WI38 (cell line): Measurements from ENCODE around the gene CPE.

Source experiments
- H3K4me3 ChIP-seq: 2 replicates; pipeline ENCODE4 v1.5.1; 2011; ENCODE audit warnings: low read depth, mild to moderate bottlenecking, control low read depth, low read length
- TF ChIP-seq, protein P1 (sequence below): IDR thresholded peaks from 2 replicates; pipeline ENCODE4 v1.5.1; 2012; ENCODE audit warnings: low read depth, mild to moderate bottlenecking, control low read depth, low read length

The CPE gene

DNA sequence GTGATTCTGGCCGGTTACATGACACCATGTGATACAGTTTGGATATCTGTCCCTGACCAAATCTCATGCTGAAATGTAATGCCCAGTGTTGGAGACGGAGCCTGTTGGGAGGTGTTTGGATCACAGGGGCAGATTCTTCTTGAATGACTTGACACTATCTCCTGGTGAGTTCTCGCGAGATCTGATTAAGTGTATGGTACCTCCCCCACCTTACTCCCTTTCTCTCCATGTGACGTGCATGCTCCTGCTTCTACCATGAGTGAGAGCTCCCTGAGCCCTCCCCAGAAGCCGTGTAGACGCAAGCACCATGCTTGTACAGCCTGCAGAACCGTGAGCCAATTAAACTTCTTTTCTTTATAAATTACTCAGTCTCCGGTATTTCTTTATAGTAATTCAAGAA lies 23.6 kb downstream of the CPE start:
- TF ChIP-seq, protein P1, sequence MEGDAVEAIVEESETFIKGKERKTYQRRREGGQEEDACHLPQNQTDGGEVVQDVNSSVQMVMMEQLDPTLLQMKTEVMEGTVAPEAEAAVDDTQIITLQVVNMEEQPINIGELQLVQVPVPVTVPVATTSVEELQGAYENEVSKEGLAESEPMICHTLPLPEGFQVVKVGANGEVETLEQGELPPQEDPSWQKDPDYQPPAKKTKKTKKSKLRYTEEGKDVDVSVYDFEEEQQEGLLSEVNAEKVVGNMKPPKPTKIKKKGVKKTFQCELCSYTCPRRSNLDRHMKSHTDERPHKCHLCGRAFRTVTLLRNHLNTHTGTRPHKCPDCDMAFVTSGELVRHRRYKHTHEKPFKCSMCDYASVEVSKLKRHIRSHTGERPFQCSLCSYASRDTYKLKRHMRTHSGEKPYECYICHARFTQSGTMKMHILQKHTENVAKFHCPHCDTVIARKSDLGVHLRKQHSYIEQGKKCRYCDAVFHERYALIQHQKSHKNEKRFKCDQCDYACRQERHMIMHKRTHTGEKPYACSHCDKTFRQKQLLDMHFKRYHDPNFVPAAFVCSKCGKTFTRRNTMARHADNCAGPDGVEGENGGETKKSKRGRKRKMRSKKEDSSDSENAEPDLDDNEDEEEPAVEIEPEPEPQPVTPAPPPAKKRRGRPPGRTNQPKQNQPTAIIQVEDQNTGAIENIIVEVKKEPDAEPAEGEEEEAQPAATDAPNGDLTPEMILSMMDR = no peak
- no peak overlapping the region for H3K4me3 ChIP-seq

DNA sequence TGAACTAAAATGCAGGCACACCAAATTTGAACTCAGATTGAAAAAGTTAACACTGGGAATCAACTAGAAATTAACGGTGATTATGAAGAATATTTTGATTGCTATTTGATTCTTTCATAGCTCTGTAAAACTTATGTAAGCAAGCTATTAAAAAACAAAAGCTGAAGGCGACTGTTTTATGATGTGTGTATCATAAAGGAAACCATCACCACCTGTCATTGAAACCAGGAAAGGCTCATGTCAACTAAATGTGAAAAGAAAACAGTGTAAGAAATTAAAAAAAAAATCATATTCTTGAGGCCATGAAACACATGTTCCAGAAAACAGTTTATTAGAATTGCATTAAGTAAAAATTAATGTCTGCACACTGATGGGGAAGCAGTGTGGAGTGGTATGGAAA lies 24.2 kb downstream of the CPE start:
- H3K4me3 ChIP-seq = no peak overlapping the region
- TF ChIP-seq, protein P1 = no peak

DNA sequence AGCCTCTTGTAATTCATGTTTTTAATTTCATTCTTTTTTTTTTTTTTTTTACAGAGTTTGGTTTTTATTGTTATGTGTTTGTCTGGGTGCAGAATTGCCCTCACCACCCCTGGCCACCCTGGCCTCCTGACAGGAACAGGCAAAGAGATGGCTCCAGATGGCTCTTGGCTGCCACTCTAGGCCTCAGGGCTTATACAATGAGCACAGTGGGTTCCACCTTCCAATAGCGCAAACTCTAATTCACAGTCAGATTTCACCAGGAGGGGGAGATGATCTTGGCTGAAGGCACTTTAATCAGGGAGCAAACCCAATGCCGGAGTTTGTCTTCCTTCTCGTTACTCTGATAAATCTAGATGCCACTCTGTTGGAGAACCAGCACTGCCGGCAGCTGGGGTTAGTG lies 24.8 kb downstream of the CPE start:
- H3K4me3 ChIP-seq = no peak overlapping the region
- TF ChIP-seq, protein P1 = no peak

DNA sequence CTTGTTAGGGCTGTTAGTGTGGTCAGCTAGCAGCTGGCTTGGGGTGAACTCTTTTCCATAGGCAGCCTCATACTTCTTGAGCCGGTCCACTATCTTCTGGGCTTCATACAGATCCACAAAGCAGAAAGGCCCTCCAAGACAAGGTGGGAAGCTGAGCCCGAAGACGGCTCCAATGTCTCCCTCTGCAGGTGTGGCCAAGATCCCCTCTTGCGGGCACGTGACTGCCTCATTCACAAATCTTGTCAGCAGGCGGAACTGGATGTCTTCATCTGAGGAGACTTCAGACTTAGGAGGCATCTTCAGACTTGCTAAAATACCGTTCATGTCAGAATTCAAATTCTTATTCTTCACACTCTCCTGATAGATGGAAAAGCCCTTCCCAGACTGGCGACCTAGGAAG lies 25.3 kb downstream of the CPE start:
- TF ChIP-seq, protein P1 = no peak

DNA sequence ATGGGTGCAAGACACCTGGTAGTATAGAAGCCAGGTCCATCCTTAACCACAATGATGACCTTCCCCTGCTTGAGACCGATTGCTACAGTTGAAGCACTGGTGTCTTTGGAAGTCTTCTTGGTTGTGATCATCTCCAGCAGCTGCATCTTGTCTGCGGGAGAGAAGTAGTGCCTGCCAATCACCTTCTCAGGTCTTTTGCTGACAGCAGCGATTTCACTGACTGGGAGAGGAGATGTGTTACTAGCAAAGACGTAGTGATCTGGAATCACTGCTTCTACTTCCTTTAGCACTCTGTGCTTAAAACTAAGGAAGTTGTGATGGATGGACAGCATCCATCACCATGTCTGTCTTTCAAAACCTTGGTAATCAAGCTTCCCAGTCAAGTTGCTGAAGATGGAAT lies 25.9 kb downstream of the CPE start:
- TF ChIP-seq, protein P1 = no peak
- H3K4me3 ChIP-seq = no peak overlapping the region

More for the DNA sequence above, 25.3 kb downstream of the CPE start:
- H3K4me3 ChIP-seq = no peak overlapping the region

DNA sequence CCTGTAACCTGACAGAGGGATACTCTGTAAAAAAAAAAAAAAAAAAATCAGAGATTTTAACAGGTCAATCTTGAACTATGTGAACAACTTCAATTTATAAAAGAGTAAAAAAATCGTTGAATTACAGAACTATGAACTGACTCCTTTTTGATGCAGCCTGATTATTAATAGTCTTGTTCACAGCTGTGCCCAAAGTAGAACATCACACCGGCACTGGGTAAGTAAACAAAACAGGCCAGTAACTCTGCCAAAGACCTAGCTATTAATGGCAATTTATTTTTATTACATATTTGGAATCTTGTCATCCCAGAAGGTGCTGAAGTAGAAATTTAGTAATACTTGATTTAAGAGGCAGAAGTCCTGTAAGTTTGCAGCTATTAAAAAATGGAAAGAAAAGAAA lies 31.4 kb downstream of the CPE start:
- H3K4me3 ChIP-seq = no peak overlapping the region
- TF ChIP-seq, protein P1 = no peak

DNA sequence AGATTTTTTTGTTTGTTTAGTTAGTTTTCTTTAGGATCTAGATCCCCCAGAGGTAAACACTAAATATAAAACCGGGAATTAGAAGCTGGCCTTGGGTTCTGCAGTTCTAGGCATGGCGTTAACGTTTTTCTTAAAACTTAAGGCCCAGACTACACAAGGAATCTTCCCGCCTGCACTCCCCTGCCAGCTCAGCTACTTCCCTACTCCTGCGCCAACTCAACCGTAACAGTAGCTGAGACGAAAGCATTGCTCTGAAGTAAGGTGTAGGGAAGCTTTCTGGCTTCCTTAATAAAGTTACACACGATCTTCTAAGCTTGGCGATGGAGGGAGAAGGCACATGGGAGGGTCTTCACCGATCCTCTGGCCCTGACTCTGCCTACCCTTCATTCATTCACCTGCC lies 37.1 kb downstream of the CPE start:
- H3K4me3 ChIP-seq = no peak overlapping the region
- TF ChIP-seq, protein P1 = no peak

DNA sequence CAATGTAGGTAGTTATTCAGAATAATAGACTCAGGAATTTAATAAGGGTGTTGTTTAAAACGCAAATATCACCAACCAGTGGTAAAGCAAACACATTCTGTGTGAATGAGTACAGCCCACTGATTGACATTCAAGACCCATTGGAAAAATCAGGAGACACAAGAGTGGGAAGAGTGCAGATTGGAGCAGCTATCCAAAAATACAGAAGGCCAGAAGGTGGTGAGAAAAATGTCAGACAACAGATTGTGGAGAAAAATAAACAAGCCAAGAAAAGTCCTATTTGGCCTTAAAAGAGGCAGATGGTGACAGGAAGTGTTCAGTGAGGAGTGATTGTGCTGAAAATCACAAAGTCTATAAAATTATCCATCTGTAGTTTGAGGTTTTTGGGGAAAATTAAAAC lies 39.3 kb downstream of the CPE start:
- no peak overlapping the region for H3K4me3 ChIP-seq
- TF ChIP-seq, protein P1 = no peak
